HG02970 (cell line): ENCODE measurements around the gene GNL3.
"Not testable (repeated sequence)": the region's sequence is repeated elsewhere in the genome, so short reads cannot be mapped to it uniquely, and the experiment has no call there.

Source experiments
- ATAC-seq: cut with Tn5 transposase; IDR thresholded peaks from one replicate; pipeline ENCODE4 v1.9.1; 2021; ENCODE audit warnings: mild to moderate bottlenecking, moderate library complexity, moderate number of reproducible peaks; ENCODE audit not compliant: unreplicated experiment, low FRiP score

Gene GNL3, protein sequence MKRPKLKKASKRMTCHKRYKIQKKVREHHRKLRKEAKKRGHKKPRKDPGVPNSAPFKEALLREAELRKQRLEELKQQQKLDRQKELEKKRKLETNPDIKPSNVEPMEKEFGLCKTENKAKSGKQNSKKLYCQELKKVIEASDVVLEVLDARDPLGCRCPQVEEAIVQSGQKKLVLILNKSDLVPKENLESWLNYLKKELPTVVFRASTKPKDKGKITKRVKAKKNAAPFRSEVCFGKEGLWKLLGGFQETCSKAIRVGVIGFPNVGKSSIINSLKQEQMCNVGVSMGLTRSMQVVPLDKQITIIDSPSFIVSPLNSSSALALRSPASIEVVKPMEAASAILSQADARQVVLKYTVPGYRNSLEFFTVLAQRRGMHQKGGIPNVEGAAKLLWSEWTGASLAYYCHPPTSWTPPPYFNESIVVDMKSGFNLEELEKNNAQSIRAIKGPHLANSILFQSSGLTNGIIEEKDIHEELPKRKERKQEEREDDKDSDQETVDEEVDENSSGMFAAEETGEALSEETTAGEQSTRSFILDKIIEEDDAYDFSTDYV

DNA sequence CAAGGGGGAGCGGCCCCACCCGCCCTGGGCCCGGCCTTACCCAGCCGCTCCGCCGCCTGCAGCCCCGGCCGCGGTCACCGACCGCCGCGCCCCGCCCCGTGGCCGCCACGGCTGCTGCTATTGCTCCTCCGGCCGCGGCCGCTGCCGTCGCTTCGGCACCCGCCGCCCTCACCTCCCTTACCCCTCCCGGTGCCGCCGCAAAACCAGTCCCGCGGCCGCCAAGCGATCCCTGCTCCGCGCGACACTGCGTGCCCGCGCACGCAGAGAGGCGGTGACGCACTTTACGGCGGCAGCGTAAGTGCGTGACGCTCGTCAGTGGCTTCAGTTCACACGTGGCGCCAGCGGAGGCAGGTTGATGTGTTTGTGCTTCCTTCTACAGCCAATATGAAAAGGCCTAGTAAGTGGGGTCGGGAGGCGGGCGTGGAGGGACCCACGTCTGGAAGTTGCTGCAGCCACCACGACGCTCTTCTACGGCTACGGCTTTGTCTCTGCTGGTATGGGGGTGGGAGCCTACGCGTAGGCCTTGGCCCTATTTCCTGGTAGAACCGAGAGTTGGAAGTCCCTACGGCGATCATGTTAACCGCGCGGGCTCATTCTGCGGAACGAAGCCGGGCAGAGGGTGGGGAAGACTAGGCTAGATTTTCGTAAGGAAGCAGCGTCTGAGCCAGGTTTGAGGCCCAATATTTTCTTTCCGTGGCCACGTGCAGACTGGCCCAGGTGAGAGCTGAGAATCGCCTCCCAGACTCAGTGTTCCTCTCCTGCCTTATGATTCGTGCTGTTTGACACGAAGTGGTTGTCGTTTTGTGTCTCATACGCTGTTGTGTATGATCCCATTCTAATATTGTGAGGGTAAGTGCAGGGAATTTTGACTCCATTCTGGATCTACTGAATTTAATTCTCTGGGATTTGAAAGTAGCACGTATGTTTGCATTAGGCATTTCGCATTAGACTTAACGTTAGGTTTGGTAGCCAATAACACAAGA lies at the start of gene GNL3, which contains the start of gene PBRM1:
GNL3 (plus strand) TSS at position 324 of the 983 bp plus-strand sequence; CDS start at position 385, 61 bp downstream.
PBRM1 (minus strand) TSS at position 205 of the 983 bp plus-strand sequence.
- peak; percentile 85 for ATAC-seq

DNA sequence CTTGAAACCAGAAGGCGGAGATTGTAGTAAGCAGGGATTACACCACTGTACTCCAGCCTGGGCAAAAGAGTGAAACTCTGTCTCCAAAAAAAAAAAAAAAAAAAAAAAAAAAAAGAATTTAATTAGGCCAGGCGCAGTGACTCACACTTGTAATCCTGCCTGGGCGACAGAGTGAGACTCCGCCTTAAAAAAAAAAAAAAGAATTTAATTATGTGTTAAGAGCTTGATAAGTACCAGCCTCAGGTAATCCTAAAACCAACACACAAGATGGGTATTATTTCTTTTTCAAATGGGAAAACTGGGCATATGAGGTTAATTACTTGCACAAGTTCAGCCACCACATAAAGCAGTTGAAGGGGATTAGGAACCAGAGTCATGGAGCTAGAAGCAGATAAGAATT lies 49.2 kb upstream of the GNL3 start:
- no peak for ATAC-seq

DNA sequence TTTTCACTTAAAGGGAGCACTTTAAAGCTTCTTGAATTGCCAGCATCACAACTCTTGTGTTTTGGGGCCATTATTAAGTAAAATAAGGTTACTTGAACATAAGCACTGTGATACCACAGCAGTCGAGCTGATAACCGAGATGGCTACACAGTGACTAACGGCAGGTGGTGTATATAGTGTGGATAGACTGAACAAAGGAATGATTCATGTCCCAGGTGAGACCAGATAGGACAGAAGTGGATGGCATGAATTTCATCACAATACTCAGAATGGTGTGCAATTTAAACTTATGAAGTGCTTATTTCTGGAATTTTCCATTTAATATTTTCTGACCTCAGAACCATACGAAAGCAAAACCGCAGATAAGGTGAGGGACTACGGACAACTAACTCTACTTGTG lies 40.3 kb upstream of the GNL3 start:
- ATAC-seq, result no peak

DNA sequence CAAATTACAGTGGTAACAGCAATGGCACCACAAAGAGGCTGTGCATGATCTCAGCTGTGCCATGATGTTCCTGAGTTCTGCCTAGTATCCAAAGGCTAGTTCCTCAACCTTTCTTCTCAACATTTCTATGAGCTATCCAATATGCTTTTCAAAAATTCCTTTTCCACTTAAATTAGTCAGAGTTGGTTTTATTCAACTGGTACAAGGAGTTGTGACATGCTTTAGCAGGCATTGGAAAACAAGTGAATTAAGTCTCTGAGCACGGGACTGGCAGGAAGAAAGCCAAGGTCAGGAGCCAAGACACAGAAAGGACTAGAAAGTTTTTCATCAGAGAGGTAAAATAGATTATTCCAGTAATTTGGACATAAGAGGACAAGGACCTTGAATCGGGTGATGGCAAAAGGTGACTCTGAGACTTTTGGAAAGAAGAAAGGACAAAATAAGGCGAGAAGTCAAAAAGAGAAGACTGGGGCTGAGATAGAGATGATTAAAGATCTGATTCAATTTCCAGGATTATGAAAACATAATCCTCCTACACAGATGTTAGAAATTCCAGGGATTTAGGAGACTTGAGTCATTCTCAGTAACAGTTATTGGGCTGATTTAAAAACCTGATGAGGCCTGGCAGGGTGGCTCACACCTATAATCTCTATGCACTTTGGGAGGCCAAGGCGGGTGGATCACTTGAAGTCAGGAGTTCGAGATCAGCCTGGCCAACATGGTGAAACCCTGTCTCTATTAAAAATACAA lies 36.2 kb upstream of the GNL3 start:
- no peak for ATAC-seq

DNA sequence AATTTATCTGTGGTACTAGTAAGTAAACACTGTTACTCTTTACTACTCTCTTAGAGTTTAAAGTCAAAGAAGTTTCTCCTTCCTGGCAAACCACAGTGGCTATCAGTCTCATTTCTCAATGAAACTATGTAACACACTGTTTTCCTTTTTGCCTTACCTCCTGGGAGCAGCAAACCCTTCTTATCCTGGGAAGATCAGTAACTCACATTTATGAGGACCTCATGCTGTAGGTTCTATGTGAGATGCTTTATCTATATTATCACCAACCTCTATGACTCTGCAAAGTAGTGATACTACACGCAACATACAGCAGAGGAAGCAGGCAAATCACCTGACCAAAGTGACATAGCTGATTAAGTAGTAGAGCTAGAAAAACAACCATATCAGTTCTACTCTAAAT lies 35.4 kb upstream of the GNL3 start:
- no peak for ATAC-seq

DNA sequence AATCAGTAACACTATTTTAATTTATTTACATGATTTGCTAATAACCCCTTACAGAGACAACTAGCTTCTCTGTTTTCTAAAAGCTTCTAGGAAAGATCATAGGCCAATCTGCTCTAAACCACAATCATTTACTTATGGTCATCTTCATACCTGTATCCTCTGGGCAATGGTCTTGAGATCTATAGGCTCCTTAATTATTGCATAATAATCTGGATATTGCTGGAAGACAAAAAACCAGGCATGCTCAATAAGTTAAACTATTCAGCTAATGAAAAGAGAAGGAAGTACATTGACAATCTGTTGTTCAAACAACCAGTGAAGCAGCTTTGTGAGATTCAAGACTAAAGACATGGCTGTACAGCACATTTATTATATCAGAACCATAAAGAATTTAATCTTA lies 34.2 kb upstream of the GNL3 start:
- ATAC-seq, result no peak

DNA sequence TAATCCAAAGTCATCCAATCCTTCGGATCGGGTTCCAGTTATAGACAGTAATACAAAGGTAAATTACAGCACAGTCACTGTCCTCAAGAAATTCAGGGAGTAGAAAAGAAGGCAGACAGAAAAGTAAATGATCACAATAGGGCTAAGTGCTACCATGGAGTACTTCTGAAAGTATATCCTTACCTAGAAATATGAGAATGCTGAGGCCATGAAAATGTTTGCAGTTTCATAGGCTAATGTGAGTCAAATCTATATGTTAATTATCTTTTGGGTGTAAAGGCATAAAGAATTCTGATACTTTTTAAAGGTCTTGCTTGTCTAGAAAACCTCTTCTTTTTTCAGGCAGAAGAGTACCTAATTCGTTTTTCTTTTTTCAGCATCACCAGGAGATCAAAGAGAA lies 29.9 kb upstream of the GNL3 start:
- ATAC-seq, result no peak

DNA sequence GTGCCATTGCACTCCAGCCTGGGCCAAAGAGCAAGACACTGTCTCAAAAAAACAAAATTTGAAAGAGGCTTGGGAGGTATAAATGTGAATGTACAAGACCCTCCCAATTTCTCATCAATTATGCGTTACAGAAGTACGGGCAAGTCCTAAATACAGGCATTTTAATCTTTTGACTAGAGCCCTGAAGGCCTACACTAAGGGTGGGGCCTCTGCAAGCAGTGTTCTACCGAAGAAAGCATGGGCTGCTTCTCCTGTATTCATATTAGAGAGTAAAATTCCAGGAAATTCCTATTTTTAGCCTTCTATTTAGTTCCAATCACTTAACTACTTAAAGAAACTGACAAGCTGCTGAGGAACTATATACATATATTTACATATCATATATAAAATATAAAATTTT lies 25.8 kb upstream of the GNL3 start:
- ATAC-seq, result no peak

DNA sequence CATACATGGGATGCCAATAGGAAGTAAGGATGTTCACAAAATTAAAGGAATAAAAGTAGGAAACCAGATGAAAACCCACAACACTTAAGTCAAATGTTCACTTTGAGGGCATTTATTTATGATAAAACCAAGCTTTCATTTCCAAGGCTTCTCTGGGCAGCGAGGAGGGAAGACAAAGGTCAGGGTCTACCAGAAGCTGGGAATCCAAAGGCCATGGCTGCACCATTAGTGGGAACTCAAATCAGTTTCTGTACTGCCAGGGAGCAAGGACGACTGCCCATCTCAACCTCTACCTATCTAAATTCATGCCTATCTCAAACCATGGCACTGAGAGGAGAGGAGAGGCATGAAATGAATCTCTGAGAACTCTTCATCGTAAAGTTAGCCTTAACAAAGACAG lies 22.7 kb upstream of the GNL3 start:
- ATAC-seq, result no peak

DNA sequence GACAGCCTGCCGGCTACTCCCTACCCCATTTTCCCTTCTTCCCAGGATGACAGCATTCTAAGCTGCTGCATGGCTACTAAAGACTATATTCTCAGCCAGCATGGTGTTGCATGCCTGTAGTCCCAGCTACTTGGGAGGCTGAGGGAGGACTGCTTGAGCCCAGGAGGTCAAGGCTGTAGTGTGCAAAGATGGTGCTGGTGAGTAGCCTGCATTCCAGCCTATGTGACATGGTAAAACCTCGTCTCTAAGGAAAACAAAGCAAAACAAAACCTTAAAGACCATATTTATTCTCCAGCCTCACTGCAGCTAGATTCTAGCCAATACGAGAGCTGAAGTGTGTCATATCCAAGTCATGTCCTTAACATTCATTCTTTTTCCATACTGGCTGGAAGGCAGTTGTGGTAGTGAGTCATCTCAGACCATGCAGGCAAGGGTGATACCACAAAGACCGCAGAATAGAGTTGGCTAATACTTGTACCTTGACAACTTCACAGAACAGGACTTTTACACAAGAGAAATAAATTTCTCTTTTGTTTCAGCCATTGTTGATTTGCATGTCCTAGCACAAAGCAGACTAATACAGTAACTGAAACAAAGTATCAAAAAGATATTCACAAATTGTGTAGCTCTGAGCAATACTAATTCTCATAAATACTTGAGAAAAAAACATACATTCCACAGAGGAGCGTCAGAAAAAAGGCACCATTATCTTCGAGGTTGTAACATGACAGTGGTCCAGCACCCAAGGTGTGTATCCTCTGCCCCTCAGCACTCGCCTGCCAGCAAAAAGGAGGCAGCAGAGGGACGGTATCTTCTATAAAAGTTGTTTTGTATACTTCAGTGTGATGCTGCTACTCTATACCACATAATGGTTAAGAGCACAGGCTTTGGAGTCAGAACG lies 15.0 kb upstream of the GNL3 start:
- ATAC-seq, result no peak

DNA sequence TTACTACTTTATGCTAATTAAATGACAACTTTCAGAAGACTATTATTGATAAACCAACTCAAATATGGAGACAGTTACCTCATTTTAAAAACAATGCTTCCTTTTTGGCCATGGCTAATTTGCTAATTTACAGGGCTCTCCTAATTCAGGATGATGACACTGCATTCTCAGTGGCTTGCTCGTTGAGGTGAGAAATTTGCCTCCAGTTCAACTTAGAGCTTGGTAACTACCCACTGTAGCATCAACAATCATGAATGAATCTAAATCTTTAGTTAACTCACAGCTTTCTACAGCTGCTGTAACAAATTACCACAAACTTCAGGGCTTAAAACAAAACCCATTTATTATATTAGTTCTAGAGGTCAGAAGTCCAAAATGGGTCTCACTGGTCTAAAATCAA lies 14.2 kb upstream of the GNL3 start:
- ATAC-seq, result no peak

DNA sequence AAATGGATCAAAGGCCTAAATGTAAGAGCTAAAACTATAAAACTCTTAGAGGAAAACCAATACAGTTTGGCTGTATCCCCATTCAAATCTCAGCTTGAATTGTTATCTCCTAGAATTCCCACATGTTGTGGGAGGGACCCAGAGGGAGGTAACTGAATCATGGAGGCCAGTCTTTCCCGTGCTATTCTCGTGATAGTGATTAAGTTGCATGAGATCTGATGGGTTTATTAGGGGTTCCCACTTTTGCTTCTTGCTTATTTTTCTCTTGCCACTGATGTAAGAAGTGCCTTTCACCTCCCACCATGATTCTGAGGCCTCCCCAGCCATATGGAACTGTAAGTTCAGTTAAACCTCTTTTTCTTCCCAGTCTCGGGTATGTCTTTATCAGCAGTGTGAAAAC lies 9.6 kb upstream of the GNL3 start:
- not testable (repeated sequence) for ATAC-seq

DNA sequence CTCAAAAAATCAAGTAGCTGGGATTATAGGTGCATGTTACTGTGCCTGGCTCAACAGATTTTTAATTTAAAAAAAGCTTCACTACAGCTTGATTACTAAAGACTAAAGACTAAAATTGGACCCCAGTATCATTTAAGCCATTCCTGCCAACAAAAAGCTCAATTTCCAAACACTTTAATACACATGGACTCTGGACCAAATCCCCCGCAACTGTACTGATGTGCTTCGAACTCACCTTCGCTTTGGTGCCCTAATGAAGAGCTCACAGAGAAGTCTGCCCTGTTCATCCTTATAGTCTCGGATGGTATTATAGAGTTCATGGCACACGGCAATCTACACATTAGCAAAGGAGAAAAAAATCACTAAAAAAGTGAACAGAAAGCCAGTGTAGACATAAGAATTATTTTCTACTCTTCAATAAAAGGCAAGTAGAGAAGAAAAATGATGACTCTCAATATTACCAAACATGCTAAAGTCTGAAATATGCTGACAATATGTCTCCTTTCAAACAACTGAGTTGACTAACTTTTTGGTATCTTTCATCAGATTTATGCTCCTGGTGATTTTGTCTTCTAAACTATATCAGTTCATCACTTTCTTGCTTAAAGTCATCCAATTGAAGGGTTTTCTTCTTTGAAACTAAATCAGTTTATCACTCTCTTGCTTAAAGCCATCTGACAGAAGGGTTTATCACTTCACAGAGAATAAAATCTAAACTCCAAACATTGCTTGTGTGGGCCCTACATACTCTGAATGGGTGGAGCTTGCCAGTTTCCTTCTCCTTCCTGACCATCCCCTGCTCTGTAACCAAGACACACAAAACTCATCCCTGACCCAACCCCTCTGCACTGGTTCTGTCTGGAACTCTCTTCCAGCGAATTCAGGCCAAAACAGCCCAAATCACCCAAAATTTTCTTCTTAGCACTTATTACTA lies 7.3 kb upstream of the GNL3 start:
- ATAC-seq, result no peak

DNA sequence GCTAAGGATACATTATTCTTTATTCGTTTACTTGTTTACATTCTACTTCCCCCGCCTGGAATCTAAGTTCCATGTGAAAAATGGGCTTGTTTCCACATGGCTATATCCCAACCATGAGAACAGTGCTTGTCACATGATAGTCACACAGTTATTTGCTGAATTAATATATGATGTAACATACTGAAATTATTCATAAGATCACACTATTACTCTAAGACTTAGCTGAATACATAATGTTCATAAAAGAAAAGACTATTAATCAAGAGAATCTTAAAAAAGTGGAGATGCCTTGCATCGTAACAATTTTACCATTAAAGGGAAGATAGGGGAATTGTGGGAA lies 6.7 kb upstream of the GNL3 start:
- ATAC-seq, result no peak

DNA sequence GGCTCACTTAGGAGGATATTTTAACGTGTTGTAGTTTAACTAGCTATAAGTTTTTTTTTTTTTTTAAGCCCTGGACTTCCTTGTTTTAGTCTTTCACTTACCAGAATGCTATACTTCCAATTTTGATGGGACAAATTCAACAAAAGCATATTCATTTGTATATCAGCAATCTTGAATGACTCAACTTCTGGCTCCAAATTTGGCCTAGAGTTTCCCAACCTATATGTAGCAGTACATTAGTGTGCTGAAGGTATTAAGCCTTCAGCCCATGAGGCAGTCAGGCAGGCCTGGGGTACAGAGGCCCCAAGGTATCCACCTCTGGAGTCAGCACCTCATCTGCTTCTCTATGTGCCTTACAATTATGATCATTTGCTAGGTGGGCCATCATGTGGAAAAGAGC lies 6.0 kb upstream of the GNL3 start:
- no peak for ATAC-seq

DNA sequence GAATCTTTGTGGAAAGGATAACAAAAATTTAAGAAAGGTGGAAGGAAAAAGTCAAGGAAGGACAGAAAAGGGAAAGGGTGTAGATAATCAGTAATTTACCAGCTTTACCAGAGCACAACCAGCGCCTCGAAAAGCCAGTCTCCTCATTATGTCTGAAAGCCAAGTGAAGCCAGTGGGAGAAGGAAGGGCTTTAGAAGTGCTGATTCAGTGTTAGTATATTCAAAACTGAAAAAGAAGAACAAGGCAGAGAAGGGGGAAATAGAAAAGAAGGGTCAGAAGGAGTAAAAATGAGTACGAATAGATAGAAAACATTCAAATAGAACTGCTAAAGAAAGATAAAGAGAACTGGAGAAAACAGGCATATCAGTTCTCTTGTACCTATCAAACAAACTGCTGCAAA lies 4.2 kb upstream of the GNL3 start:
- ATAC-seq, result no peak

DNA sequence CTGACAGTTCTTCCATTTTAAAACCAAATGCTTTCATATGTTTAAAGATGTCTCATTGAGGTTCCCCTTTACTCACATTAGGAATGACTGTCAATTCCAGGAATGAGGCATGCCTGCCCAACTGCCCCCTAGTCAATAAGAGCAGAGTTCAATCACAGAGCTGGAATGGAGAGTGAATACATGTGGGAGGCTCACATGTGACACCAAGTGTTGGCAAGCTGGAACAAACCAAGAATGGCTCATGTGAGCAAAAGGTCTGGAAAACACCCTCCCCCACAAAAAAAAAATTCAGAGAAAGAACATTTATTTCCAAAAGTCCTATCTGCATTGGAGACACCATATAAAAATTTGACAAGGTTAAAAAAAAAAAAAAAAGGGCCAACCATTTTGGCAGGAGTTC lies 3.8 kb upstream of the GNL3 start:
- no peak for ATAC-seq

DNA sequence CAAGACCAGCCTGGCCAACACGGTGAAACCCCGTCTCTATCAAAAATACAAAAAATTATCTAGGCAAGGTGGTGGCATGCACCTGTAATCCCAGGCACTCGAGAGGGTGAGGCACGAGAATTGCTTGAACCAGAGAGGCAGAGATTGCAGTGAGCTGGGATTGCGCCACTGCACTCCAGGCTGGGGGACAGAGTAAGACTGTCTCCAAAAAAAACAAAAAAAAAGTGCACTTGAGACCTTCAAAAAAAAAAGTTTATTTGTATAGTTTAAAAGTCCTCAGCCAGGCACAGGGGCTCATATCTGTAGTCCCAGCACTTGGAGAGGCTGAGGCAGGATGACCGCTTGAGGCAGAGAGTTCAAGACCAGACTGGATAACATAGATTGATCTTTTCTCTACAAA lies 2.2 kb upstream of the GNL3 start:
- no peak for ATAC-seq
